NCI-H1048 (cell line): ENCODE results near the gene LRFN2.

ENCODE experiments used
- DNase-seq: peaks from one replicate; lab custom pipeline; 2025; lab: John Stamatoyannopoulos, UW

Gene LRFN2

DNA sequence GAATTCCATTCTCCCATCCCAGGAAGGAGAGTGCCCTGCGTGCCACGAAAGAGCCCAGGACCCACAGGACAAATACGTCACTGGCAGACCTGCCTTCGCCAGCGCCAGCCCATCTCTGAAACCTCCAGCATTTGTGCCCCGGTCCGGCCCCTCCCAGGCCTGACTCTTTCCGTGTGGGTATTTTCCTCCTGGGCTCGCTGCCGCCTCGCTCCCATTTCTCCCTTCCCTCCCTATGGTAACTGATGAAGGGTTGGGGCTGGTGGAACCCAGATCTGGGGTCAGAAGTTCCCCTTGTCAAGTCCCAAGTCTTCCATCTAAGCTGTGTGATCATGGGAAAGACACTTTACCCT is 208.5 kb downstream of the LRFN2 start:
- DNase-seq, result no peak

DNA sequence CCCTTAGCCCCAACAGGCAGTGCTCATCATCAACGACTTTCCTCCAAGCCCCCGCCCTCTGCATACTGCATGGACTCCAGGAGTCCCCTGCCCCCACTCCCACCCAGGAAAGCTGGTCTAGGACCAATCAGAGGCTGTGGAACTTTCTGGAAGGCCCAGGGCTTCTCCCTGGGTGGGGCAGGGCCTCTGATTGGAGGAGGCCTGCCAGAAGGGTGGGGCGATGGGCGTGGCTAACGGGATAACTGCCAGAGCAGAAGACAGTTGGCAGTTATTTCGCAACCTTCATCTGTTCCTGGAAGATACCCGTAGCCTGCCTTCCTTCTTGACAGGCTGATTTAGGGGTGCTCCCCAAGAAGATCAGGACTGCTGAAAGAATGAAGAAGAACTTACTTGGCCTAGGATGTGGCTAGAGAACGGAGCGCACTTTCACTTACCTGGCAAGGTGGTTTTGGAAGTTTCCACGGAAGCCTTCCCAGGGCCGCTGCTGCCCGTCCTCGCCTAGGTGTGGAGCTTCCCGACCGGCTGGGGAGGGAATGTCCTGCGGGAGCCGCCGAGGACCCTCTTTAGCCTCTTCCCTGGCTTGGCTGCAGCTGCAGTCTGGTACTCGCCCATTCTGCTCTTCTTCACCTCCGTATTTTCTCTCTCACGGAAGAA is 209.0 kb downstream of the LRFN2 start:
- no peak for DNase-seq

GRCh38 chr6:40377173-40377806 is 209.9 kb downstream of the LRFN2 start:
- DNase-seq, result no peak

DNA sequence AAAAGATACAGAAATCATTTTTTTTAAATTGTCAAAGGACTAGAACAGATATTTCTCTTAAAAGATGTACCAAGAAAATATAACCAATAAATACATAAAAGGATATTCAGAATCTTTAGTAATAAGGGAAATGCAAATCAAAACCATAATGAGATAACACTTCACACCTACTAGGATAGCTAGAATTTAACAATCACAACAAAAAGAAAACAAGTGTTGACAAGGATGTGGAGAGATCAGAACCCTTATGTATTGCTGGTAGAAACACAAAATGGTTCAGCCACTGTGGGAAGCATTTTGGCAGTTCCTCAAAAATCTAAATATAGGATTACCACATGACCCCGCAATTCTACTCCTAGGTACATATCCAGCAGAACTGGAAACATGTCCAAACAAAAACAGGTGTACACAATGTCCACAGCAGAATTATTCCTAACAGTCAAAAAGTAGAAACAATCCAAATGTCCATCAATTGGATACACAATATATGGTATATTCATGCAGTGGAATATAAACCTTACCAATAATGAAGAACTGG is 211.0 kb downstream of the LRFN2 start:
- DNase-seq, result no peak

DNA sequence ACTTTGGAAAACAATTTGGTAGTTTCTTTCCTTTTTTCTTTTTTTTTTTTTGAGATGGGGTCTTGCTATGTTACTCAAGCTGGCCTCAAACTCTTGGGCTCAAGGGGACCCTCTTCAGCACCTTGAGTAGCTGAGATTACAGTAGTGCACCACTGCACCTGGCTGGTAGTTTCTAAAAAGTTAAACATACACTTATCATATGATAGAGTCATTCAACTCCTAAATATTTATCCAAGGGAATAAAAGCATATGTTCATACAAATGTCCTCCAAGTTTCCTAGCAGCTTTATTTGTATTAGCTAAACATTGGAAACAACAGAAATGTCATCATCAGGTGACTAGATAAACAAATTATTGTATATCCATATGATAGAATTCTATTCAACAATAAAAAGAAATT is 213.9 kb downstream of the LRFN2 start:
- no peak for DNase-seq

- DNase-seq, result no peak
Measured at GRCh38 chr6:40371621-40372020, 215.5 kb downstream of the LRFN2 start.

DNA sequence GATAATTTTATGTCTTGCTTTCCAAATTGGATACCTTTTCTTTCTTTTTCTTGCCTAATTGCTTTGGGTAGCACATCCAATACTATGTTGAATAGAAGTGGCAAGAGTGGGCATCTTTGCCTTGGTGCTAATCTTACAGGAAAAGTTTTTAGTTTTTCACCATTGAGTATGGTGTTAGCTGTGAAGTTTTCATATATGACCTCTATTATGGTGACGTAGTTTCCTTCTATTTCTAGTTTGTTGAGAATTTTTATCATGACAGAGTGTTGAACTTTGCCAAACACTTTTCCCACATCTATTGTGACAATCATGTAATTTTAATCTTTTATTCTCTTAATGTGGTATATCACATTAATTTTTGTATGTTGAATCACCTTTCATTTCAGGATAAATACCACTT is 216.1 kb downstream of the LRFN2 start:
- no peak for DNase-seq

DNA sequence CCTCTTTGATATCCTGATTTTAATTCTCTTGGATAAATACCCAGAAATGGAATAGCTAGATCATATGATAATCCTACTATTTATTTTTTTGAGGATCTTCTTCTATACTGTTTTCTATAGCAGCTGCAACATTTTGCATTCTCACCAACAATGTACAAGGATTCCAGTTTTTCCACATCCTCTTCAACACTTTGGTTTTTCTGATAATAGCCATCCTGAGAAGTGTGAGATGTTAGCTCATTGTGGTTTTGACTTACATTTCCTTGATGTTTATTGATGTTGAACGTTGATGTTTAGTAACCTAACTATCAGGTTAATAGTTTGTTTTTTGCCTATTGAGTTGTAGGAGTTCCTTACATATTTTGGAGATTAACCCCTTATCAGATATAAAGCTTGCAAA is 217.3 kb downstream of the LRFN2 start:
- DNase-seq, result no peak

DNA sequence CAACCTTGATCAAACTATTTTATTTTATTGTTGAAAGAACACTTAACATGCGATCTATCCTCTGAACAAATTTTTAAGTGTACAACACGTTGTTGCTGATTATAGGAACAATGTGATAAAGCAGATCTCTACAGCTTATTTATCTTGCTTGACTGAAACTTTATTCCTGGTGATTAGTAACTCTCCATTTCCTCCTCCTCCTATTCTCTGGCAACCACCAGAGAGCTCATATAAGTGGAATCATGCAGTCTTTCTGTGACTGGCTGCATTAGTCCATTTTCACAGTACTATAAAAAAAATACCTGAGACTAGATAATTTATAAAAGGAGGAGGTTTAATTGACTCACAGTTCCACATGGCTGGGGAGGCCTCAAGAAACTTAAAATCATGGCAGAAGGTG is 218.1 kb downstream of the LRFN2 start:
- DNase-seq, result no peak

DNA sequence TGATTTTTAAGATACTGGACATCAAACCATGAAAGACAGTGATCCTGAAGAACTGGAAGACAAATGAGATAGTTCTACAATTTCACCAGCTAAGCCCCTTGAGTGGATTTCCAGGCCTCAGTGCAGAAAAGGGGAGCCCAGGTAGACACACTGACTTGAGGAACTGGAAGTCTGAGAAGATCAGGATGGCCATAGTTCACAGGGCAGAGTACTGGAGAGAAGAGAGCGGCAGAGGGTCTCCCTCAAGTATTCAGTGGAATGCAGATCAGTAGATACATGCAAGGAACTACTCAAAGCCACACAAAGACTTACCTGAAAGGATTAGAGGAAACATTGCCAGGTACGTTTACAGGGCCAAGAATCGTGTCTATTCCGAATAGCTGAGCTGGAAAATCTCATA is 224.3 kb downstream of the LRFN2 start:
- no peak for DNase-seq

DNA sequence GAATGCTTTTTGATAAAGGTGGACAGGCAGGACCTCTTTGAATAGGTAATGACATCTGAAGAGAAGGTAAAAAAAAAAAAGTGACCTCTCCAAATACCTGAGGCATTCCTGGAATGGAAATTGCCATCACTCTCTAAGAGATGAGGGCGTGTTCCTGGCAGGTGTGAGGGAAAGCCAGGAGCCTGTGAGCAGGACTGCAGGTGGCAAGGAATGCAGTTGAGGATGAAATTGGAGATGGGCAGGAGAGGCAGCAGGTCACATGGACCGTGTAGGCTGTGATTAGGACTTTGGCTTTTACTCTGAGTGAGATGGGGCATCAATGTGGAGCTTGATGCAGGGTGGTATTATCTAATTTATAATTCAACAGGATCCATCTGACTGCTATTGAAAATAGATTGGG is 227.4 kb downstream of the LRFN2 start:
- no peak for DNase-seq

GRCh38 chr6:40358473-40359460 is 228.4 kb downstream of the LRFN2 start:
- DNase-seq, result no peak

GRCh38 chr6:40356242-40356910 is 230.8 kb downstream of the LRFN2 start:
- no peak for DNase-seq

DNA sequence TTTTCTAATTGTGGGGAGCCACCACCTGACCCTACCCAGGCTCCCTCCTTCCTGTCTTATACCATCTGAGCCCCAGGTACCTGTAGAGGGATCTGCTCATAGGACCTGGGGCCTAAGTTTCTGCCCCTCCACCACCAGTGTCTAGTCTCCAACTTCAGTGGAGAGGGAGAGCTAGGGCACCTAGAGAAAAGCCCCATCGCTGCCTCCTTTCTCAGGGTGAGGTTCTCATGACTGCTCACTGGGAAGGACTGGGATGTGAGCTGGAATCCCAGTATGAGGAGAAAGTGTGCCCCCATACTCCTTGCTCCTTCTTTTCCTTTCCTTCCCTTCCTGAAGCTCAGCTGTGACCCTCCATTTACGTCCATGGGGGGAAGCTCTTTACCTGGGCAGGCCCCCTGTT is 231.6 kb downstream of the LRFN2 start:
- DNase-seq, result no peak

DNA sequence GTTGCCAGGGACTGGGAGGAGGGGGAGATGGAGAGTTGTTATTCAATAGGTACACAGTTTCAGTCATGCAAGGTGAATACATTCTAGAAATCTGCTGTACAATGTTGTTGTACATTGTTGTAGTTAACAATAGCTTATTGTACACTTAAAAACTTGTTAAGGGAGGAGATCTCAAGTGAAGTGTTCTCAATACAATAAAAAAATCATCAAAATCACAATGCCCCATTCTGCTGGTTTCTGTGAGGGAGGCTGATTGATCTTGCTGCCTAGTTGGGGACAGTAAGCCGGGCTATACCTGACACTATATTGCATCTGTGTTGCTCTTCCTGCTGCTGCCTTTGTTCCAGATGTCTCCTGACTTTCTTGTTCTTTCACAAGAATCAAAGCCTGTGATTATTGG is 232.1 kb downstream of the LRFN2 start:
- DNase-seq, result no peak

DNA sequence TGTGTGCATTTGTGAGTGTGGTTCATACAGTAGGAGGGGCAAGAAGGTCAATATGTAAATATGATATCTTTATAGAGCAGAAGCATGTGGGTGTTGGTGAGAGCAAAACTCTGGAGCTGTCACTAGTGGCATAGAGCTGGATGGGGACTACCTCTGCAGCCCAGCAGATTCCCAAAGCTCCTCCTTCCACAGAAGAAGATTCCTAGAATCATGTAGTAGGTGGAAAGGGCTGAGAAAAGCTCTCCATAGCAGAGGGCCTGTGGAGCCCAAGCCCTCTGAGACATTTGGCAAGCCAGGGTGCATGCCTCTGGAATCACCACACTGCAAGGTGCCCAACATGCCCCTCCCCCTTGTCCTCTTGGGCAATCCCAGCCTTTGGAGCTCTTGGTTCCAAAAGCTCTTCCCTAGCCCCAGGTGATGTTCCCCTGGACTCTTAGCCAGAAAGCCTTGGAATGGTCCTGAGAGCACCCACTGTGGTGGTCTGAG is 233.2 kb downstream of the LRFN2 start:
- DNase-seq, result no peak

DNA sequence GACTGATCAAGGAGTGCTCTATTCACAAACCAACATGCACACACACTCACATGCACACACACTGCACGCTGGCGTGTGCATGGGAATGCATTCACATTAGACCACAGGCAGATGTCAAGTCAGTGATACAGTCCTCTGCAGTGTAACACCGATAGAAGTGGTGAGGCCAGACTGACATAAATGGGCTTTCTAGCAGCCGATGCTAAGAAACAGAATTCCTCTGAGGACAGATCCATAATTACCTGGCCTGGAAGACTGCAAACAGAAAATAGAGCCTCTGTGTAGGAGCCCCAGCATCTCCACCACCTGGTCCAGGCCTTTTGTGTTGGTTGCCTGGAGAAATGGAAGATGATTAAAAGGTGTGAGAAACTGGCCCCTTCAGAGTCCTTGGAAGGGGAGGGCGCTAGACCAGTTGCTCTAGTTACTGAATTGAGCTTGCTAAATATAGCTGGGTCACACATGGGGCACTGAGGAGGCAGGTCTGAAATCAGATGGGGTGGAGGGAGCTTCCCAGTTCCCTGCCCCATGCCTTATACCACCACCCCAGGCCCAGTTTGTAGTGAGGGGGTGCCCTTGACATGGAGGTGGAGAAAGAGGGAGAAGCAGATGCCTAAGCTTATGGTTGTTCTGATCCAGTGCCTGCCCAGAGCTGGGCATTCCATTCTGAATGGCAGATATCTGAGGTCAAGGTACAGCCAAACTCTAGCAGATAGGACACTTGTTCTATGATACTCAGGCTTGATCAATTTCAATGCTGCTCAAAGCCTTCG is 233.8 kb downstream of the LRFN2 start:
- no peak for DNase-seq

- DNase-seq, result no peak
Measured at GRCh38 chr6:40352527-40353170, 234.5 kb downstream of the LRFN2 start.

DNA sequence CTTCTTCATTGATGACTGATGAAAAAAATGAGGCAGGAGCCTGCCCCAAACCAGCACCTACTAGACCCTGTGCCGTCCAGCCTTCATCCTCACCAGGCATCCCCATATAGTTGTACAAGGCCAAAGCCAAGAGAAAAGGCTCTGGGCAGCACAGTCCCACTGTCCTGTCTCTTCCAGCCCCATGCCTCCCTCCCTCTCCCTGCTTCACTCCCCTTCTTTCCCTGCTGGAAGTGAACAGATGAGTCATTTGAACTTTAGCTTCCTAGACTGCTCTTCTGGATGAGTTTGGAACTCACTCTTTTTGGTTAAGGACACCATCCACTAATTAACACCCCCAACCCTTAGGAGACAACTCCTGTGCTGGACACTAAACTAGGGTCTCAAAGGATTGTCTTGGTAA is 235.2 kb downstream of the LRFN2 start:
- DNase-seq, result no peak

DNA sequence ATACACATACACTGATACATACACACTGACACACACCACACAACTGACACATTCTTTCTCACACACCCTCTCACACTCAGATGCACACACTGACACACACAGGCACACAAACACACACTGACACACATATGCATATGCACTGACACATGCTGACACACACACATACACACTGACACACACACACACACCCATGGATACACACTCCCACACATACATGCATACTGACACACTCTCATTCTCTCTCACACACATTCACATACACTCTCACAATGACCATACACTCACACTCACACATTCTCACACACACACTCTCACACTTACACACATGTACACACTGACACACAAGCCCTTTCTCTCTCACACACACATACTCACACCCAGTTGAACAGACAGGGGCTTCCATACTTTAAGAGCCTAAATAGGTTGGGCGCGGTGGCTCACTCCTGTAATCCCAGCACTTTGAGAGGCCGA is 236.4 kb downstream of the LRFN2 start:
- DNase-seq, result no peak
